Measurements from ENCODE around the gene MDK.

MDK gene

DNA sequence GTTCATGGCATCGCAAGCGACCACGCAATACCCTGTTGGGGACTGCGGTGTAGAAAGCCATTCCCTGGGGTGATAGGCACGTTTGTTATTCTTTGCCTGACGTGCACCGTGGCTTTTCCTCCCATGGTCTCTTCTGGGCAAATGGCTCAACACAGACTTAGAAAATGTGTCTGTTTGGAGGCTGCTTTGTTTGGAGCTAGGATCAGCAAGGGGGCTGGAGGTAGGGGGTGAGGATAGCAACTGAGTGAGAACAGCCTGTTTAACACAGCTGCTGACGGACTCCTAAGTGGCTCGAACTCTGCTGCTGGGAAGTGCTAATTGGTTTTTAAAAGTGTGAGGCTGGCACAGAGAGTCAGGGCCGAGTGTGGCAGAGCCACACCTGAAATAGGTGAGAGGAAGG lies 26.2 kb downstream of the MDK start:
- no peak for DNase-seq

DNA sequence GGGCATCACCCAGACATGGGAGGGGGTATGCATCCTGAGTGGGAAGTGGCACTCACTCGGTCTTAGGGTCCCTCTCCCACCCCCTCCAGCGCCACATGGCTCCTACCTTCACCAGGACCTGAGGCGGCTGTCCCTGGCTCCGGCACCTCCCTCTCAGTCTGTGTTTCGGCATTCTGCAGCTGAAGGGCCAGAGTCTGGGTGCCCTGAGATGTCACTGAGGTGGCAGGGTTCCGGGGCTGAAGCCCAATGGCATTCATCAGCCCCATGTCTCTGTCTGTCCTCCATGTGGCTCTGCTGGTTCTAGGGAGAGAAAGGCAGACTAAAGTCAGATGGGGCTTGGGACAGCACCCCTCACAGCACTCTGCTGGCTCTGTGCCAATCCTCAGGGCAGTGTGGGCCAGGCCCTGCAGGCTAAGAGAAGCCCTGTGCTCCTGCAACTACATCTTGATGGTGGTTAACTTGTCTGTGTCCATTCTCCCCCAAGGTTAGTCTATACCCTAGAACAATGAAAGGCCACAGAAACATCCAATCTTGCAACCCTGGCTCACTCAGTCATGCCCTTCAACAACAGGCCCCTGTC lies 27.0 kb downstream of the MDK start:
- no peak for DNase-seq

DNA sequence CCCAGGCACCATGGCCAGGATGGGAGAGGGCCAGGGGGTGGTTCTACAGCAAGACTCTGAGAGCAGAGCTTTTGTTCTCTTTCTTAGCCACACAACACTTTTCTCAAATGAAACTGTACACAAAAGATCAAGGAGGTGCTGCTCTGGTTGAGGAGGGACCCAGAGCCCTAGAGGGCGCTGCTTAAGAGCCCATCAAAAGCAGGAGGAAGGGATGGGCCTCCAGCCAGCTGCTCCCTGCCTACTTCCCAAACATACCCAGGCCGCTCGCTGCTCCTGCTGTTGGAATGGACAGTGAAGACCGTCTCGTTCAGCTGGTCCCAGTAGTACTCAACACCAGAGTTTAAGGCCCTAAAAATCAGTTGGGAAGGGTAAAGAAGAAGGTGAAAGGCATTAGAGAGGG lies 28.6 kb downstream of the MDK start:
- no peak for DNase-seq

DNA sequence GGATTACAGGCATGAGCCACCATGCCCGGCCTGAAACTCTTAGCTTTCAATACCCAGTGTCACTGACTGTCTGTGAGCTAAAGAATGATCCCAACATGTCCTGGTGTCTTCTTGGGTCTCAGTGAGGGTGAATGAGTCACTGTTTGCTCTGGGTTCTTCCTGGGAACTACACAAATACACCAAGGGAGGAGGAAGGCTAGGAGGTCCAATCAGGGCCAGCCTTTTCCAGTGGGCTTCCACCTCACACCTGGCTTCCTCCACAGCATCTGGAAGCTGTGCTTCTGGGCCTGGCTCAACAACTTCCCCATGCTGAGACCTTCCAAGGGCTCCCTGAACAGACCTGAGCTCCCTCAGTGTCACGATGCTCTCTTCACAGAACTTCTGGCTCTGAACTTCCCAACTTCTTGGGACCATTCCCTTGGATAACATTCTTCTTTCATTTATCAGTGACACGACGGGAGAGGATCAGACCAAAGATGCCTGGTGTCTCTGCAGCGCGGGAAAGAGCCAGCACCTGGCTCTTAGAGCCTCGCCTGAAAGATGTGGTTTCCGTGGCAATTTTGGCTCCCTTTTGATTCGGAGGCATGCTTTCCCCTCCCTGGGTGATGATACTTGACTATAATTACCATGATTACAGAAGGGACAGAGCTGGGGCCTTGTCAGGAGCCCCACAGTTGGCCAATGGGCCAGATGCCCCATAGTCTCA lies 32.4 kb downstream of the MDK start:
- DNase-seq, result peak; percentile 85

DNA sequence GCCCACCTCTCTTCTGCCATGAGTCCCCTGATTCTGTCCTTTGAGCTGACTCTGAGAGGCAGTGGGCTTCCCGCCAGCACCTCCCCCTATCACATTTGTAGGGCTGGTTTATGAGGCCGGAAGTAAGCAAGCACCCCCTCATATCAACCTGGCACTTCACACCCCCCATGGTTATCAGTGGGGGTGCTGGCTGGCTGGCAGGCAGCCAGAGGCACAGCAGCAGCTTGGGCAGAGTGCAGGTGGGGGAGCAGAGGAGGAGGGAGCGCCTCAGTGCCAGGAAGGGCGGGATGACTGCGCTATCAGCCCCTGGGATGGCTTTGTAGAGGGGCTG lies 33.0 kb downstream of the MDK start:
- DNase-seq, result no peak

DNA sequence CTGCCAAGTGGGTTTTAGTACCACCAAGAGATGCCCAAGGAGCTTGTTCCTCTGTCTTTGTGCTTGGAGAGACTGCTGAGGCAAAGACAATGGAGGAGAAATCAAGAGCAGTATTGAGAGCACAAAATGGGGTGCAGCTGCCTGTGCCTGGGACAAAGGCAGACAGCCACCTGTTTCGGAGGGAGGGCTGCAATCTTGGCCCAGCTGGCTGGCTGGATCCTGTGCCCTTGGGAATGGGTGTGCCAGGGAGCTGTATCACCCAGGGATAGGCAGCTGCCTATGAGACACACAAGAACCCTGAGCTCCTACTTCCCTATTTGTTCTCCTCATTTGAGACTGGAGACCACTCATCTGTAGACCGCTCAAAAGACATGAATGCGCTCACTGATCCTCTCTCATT lies 33.4 kb downstream of the MDK start:
- DNase-seq, result no peak

DNA sequence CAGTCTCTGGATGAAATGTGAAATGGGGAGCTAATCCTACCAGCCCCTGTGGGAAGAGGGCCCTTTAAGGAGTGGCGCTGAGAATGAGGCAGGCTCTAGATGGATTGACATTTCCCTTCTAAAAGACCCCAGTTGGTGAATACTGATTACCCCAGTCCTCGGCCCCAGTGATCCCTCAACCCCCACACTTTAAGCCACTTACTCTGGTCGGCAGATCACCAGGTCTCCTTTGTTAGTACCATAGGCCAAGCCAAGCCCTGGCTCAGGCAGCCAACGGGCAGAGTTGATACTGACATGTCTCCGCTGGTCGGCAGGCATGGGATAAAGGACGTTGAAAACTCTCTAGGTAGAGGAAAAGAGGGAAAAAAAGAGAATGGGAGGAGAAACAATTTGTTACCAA lies 36.2 kb downstream of the MDK start:
- no peak for DNase-seq

DNA sequence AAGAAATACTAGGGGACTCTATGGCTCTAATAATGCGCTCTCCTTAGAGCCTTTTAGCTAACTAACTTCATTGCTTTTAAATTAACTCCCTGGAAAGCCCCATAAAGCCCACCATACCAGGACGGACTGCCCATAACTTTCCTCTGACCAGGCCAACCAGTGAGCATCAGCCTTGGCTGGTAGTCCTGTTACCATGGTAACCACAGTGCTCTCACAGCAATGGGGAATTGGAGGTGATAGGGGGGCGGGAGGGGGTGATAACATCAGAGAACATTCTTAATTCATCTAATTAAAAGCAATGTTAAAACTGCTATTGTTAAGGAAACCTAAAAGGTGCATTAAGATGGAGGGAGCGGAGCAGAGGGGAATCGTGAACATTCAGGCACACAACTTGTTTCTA lies 37.3 kb downstream of the MDK start:
- DNase-seq, result no peak

DNA sequence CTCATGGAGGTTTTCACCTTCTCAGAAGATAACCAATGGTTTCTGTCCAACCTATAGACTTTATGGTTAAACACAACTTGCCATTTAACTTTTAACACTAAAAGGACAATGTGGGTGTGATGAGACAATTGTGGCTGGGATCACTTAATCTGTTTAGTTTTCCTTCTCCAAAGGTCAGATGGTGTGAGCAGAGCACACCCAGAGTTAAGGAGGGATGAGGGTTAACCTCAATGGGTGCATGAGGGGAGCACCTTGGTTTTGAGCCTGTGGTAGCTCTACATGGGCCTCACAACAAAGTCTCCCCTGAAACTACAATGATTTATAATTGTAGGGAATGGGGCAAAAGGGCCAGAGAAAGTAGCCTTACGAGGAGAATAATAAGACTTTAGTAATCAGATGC lies 39.0 kb downstream of the MDK start:
- DNase-seq, result no peak

DNA sequence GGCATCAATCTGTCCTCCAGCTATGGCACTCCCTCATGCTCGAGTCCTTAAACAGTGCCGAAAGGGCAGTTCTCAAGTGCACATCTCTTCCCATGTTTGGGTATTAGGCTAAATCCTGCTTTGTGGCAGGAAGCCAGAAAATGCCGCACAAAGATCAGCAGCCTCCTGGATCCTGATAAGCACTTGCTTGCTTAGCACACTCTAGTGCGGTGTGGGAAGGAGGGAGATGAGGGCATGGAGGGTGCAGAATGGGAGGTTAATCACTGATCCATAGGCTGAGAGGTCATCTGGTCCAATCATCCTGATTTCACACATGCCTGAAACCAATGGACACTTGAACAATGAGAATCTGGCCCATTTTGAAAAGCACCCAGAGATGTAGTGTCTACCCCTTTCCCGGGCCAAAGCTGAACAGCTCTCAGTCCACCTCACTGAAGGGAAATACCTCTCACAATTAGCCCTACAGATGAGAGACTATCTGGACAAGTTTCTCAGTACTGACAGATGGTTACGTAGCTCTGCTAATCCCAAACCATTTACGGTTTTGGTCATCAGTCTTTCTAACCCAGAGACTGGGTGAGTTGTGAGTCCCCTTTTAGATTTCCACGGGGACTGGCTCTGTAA lies 39.9 kb downstream of the MDK start:
- no peak for DNase-seq

DNA sequence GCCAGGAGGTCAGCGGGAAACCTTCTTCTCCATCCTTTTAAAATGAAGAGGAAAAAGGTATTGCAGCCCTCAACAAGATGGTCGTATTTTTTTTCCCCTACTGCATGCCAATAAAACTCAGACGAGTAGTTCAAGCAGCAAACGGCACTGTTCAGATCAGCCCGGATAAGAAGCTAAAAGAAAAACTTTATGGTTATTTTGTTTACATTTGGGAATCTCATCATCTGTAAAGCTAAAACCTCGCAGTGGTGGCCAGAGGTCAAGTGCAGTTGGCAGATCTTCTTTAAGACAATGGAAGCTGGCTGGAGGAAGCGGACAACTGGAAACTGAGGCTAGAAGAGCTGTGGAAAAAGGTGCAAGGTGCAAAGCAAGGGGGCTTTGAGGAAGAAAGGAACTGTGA lies 41.1 kb downstream of the MDK start:
- no peak for DNase-seq

DNA sequence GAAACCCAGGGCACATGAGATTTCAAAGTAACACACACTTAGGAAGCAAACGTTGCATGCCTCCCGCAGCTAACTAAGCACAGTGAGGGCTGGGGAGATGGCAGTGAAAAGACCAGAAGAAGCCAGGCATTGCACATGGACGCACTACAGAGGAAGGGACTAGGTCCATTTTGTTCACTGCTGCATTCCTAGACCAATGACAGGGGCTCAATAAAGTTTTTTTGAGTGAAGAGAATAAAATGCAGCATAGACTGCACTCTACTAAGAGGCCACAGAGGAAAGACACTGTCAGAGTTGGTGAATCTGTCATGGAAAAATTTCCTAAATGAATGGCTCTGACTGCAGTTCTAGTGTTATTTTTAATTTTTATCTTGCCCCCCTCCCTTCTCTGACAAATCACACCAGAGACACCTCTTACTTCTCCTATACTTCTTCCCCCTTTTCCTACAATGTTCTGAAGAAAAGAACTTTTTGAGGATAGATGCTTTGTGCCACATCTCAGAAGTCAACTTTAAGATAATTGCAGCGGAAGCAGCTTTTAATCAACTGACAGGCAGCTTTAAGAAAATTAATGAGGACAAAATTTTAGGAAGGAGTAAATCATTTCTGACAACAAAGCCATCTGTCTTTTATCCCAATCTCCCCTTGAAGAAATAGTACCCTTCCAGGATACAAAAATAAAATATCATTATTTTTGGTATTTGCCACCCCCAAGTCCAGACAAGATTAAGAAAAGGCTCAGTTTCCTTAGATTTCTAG lies 44.9 kb downstream of the MDK start:
- DNase-seq, result no peak

DNA sequence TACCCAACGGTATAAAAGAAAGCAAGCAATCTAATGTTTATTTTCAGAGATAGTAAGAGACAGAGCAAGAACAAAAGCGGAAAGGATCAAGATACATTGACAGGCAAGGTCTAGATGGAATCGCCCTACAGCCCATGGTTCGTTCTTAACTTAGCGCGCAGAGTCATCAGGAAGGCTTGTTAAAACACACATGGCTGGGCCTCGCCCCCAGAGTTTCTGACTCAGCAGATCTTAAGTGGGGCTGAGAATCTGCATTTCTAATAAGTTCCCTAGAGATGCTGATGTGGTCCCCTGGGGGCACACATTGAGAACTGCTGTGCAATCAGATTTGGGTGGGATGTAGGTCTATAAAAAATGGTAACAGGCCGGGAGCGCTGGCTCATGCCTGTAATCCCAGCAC lies 45.9 kb downstream of the MDK start:
- no peak for DNase-seq

DNA sequence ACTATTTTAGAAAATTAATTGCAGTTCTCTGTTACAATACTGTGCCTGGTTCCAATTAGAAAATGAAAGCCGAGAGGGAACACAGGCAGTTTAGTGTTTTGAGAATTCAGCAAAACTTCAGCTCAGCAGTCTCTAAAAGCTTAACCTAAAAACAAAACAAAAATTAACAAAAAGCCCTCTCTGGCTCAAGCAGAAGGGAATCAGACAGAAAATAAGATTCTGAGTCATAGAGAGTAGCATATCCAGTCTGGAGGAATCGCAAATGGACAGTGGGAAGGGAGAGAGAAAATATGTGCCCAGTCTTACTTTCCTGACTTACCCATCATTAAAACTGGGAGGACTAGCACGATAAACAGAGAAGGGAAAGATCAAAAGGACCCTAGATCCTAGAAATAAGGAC lies 48.2 kb downstream of the MDK start:
- DNase-seq, result no peak

DNA sequence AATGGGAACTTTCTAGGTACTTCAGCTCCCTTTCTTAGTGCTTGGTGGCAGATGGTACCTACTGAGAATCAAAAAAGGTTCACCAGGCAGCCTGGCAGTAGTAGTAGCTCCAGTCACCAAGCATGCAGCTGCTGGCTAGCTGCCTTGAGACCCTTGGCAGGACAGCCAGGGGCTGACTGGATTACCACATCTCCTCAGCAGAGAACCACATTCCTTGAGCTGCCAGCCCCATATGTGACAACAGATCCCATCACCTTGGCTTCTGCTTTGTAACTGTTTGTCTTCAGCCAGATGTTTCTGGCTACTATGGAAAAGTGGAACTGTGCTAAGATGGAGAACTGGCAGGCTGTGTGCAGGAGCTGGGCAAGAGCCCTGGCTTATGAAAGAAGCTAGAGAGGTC lies 49.7 kb downstream of the MDK start:
- no peak for DNase-seq

Measured in NCI-H1417 treated with DMSO at 0.1 percent for 48 hours (cell line).